Measurements from ENCODE around the gene CPNE8.

CPNE8 gene

GRCh38 chr12:38736821-38737220, 168.6 kb downstream of the CPNE8 start:
- Histone ChIP-seq H3K27me3 (ENCODE audit: insufficient read depth, low read length) (no peaks in the 10 kb centered on the region), H2AFZ (ENCODE audit: low read length, unreplicated experiment) (no peak overlapping the region), H3K27ac (ENCODE audit: low read depth, low read length) (no peak overlapping the region), H3K79me2 (ENCODE audit: control insufficient read depth, insufficient read depth, low read length, unreplicated experiment) (no peaks in the 10 kb centered on the region), H3K4me1 (ENCODE audit: control insufficient read depth, insufficient read depth, low read length, unreplicated experiment) (no peaks in the 10 kb centered on the region), H3K36me3 (ENCODE audit: insufficient read depth, low read length) (no peaks in the 10 kb centered on the region), H3K4me3 (ENCODE audit: low read depth, low read length) (no peak overlapping the region)

GRCh38 chr12:38732761-38733160, 172.6 kb downstream of the CPNE8 start:
- Histone ChIP-seq H3K4me3 (ENCODE audit: low read depth, low read length) (no peak overlapping the region), H2AFZ (ENCODE audit: low read length, unreplicated experiment) (no peak overlapping the region), H3K27me3 (ENCODE audit: insufficient read depth, low read length) (no peaks in the 10 kb centered on the region), H3K4me1 (ENCODE audit: control insufficient read depth, insufficient read depth, low read length, unreplicated experiment) (no peaks in the 10 kb centered on the region), H3K79me2 (ENCODE audit: control insufficient read depth, insufficient read depth, low read length, unreplicated experiment) (no peaks in the 10 kb centered on the region), H3K36me3 (ENCODE audit: insufficient read depth, low read length) (no peaks in the 10 kb centered on the region), H3K27ac (ENCODE audit: low read depth, low read length) (no peak overlapping the region)

GRCh38 chr12:38728894-38729293, 176.5 kb downstream of the CPNE8 start:
- Histone ChIP-seq H3K4me3 (ENCODE audit: low read depth, low read length) (no peak overlapping the region), H3K27ac (ENCODE audit: low read depth, low read length) (no peak overlapping the region), H3K36me3 (ENCODE audit: insufficient read depth, low read length) (no peaks in the 10 kb centered on the region), H3K4me1 (ENCODE audit: control insufficient read depth, insufficient read depth, low read length, unreplicated experiment) (no peaks in the 10 kb centered on the region), H2AFZ (ENCODE audit: low read length, unreplicated experiment) (no peak overlapping the region), H3K27me3 (ENCODE audit: insufficient read depth, low read length) (no peaks in the 10 kb centered on the region), H3K79me2 (ENCODE audit: control insufficient read depth, insufficient read depth, low read length, unreplicated experiment) (no peaks in the 10 kb centered on the region)

- Histone ChIP-seq H2AFZ (ENCODE audit: low read length, unreplicated experiment) (no peak overlapping the region), H3K27me3 (ENCODE audit: insufficient read depth, low read length) (no peaks in the 10 kb centered on the region), H3K79me2 (ENCODE audit: control insufficient read depth, insufficient read depth, low read length, unreplicated experiment) (no peaks in the 10 kb centered on the region), H3K36me3 (ENCODE audit: insufficient read depth, low read length) (no peaks in the 10 kb centered on the region), H3K4me1 (ENCODE audit: control insufficient read depth, insufficient read depth, low read length, unreplicated experiment) (no peaks in the 10 kb centered on the region), H3K4me3 (ENCODE audit: low read depth, low read length) (no peak overlapping the region), H3K27ac (ENCODE audit: low read depth, low read length) (no peak overlapping the region)
Observed at GRCh38 chr12:38721611-38722252, 183.7 kb downstream of the CPNE8 start.

- Histone ChIP-seq H3K27ac (ENCODE audit: low read depth, low read length) (no peak overlapping the region), H3K4me1 (ENCODE audit: control insufficient read depth, insufficient read depth, low read length, unreplicated experiment) (no peaks in the 10 kb centered on the region), H3K36me3 (ENCODE audit: insufficient read depth, low read length) (no peaks in the 10 kb centered on the region), H3K79me2 (ENCODE audit: control insufficient read depth, insufficient read depth, low read length, unreplicated experiment) (no peaks in the 10 kb centered on the region), H3K4me3 (ENCODE audit: low read depth, low read length) (no peak overlapping the region), H3K27me3 (ENCODE audit: insufficient read depth, low read length) (no peaks in the 10 kb centered on the region), H2AFZ (ENCODE audit: low read length, unreplicated experiment) (no peak overlapping the region)
Observed at GRCh38 chr12:38720661-38721060, 184.7 kb downstream of the CPNE8 start.

- no peak overlapping the region for H3K27ac ChIP-seq (ENCODE audit: low read depth, low read length)
Observed at GRCh38 chr12:38713294-38713693, 192.1 kb downstream of the CPNE8 start.

GRCh38 chr12:38711054-38711453, 194.3 kb downstream of the CPNE8 start:
- Histone ChIP-seq H2AFZ (ENCODE audit: low read length, unreplicated experiment) (no peak overlapping the region), H3K4me3 (ENCODE audit: low read depth, low read length) (no peak overlapping the region), H3K27ac (ENCODE audit: low read depth, low read length) (no peak overlapping the region), H3K27me3 (ENCODE audit: insufficient read depth, low read length) (no peaks in the 10 kb centered on the region), H3K36me3 (ENCODE audit: insufficient read depth, low read length) (no peaks in the 10 kb centered on the region), H3K4me1 (ENCODE audit: control insufficient read depth, insufficient read depth, low read length, unreplicated experiment) (no peaks in the 10 kb centered on the region), H3K79me2 (ENCODE audit: control insufficient read depth, insufficient read depth, low read length, unreplicated experiment) (no peaks in the 10 kb centered on the region)

More at GRCh38 chr12:38713294-38713693, 192.1 kb downstream of the CPNE8 start:
- no peaks in the 10 kb centered on the region for H3K79me2 ChIP-seq (ENCODE audit: control insufficient read depth, insufficient read depth, low read length, unreplicated experiment)
- H3K36me3 ChIP-seq (ENCODE audit: insufficient read depth, low read length): no peaks in the 10 kb centered on the region
- H3K4me1 ChIP-seq (ENCODE audit: control insufficient read depth, insufficient read depth, low read length, unreplicated experiment): no peaks in the 10 kb centered on the region
- H3K4me3 ChIP-seq (ENCODE audit: low read depth, low read length): no peak overlapping the region
- H3K27me3 ChIP-seq (ENCODE audit: insufficient read depth, low read length): no peaks in the 10 kb centered on the region
- no peak overlapping the region for H2AFZ ChIP-seq (ENCODE audit: low read length, unreplicated experiment)

GRCh38 chr12:38708466-38708865, 196.9 kb downstream of the CPNE8 start:
- no peaks in the 10 kb centered on the region for H3K79me2 ChIP-seq (ENCODE audit: control insufficient read depth, insufficient read depth, low read length, unreplicated experiment)
- no peaks in the 10 kb centered on the region for H3K36me3 ChIP-seq (ENCODE audit: insufficient read depth, low read length)
- no peak overlapping the region for H3K27ac ChIP-seq (ENCODE audit: low read depth, low read length)
- no peaks in the 10 kb centered on the region for H3K4me1 ChIP-seq (ENCODE audit: control insufficient read depth, insufficient read depth, low read length, unreplicated experiment)
- H2AFZ ChIP-seq (ENCODE audit: low read length, unreplicated experiment): no peak overlapping the region
- H3K4me3 ChIP-seq (ENCODE audit: low read depth, low read length): no peak overlapping the region
- H3K27me3 ChIP-seq (ENCODE audit: insufficient read depth, low read length): no peaks in the 10 kb centered on the region

- Histone ChIP-seq H3K4me3 (ENCODE audit: low read depth, low read length) (no peak overlapping the region), H3K27me3 (ENCODE audit: insufficient read depth, low read length) (no peaks in the 10 kb centered on the region), H3K36me3 (ENCODE audit: insufficient read depth, low read length) (no peaks in the 10 kb centered on the region), H2AFZ (ENCODE audit: low read length, unreplicated experiment) (no peak overlapping the region), H3K27ac (ENCODE audit: low read depth, low read length) (no peak overlapping the region), H3K4me1 (ENCODE audit: control insufficient read depth, insufficient read depth, low read length, unreplicated experiment) (no peaks in the 10 kb centered on the region), H3K79me2 (ENCODE audit: control insufficient read depth, insufficient read depth, low read length, unreplicated experiment) (no peaks in the 10 kb centered on the region)
Observed at GRCh38 chr12:38707648-38708047, 197.7 kb downstream of the CPNE8 start.

GRCh38 chr12:38697289-38697688, 208.1 kb downstream of the CPNE8 start:
- H2AFZ ChIP-seq (ENCODE audit: low read length, unreplicated experiment): no peak overlapping the region
- H3K4me1 ChIP-seq (ENCODE audit: control insufficient read depth, insufficient read depth, low read length, unreplicated experiment): no peaks in the 10 kb centered on the region
- 0 out of 2 replicates have a peak, but pooled peaks cover 3% of the 10 kb centered on the region for H3K36me3 ChIP-seq (ENCODE audit: insufficient read depth, low read length)
- H3K79me2 ChIP-seq (ENCODE audit: control insufficient read depth, insufficient read depth, low read length, unreplicated experiment): no peaks in the 10 kb centered on the region
- H3K27ac ChIP-seq (ENCODE audit: low read depth, low read length): no peak overlapping the region
- no peaks in the 10 kb centered on the region for H3K27me3 ChIP-seq (ENCODE audit: insufficient read depth, low read length)
- no peak overlapping the region for H3K4me3 ChIP-seq (ENCODE audit: low read depth, low read length)

GRCh38 chr12:38695057-38695456, 210.3 kb downstream of the CPNE8 start:
- Histone ChIP-seq H3K36me3 (ENCODE audit: insufficient read depth, low read length) (0 out of 2 replicates have a peak, but pooled peaks cover 3% of the 10 kb centered on the region), H2AFZ (ENCODE audit: low read length, unreplicated experiment) (no peak overlapping the region), H3K79me2 (ENCODE audit: control insufficient read depth, insufficient read depth, low read length, unreplicated experiment) (no peaks in the 10 kb centered on the region), H3K4me3 (ENCODE audit: low read depth, low read length) (no peak overlapping the region), H3K27me3 (ENCODE audit: insufficient read depth, low read length) (no peaks in the 10 kb centered on the region), H3K4me1 (ENCODE audit: control insufficient read depth, insufficient read depth, low read length, unreplicated experiment) (peaks cover 2% of the 10 kb centered on the region), H3K27ac (ENCODE audit: low read depth, low read length) (no peak overlapping the region)

All from ACC112 (cell line).